Left ventricle myocardium inferior (tissue), 1 donor: ENCODE data around the gene HNRNPF. TPM values are rescaled to one million over a fixed set of nuclear protein-coding genes. Genes with fewer than 3 reads are reported as not detected.
"Not testable (repeated sequence)": the region's sequence is repeated elsewhere in the genome, so short reads cannot be mapped to it uniquely, and the experiment has no call there.

Experiments
- DNase-seq: peaks from one replicate; pipeline ENCODE4 v3.0.0-alpha.2; 2020
- H3K27ac ChIP-seq: fragments of 200-600 bp; replicated peaks from 2 replicates; pipeline ENCODE4 v1.8.0; 2021
- H3K27me3 ChIP-seq: fragments of 200-600 bp; 2 replicates; pipeline ENCODE4 v1.8.0; 2021; ENCODE audit warnings: low read depth
- H3K36me3 ChIP-seq: fragments of 200-600 bp; 2 replicates; pipeline ENCODE4 v1.8.0; 2021
- H3K4me1 ChIP-seq: fragments of 200-600 bp; 2 replicates; pipeline ENCODE4 v1.8.0; 2021
- H3K4me3 ChIP-seq: fragments of 200-600 bp; 2 replicates; pipeline ENCODE4 v1.8.0; 2021; ENCODE audit warnings: mild to moderate bottlenecking, moderate library complexity
- H3K9me3 ChIP-seq: fragments of 200-600 bp; replicated peaks from 2 replicates; pipeline ENCODE4 v1.8.0; 2021
- CTCF ChIP-seq: fragments of 200-600 bp; IDR thresholded peaks from 2 replicates; pipeline ENCODE4 v1.8.0; 2021; ENCODE audit warnings: antibody characterized with exemption, mild to moderate bottlenecking, borderline replicate concordance
- intact Hi-C: fragments of 100-400 bp; cut with micrococcal nuclease; formaldehyde crosslinking; loops from one replicate; pipeline ENCODE4 v1.11.0; 2022
- total RNA-seq: library from RNA; stranded (reverse); fragmentation: NEBNext Ultra II Directional; extraction: Animal tissue kit (Norgen Biotek cat#: 25700); gene quantifications from one replicate; pipeline ENCODE4 v1.2.1, GENCODE V29; 2021
- donor health status: DM: no; HTN: yes; CAD: no; lungs with severe emphysema.

HNRNPF gene
- total RNA-seq, 1 donor from 2014 or later = 70.5 TPM

GRCh38 chr10:43340619-43341018 is 68.4 kb downstream of the HNRNPF start:
- no peak for TF ChIP-seq CTCF
- Histone ChIP-seq H3K36me3 (no peaks in the 10 kb centered on the region), H3K4me1 (no peaks in the 10 kb centered on the region), H3K27me3 (peaks cover 67% of the 10 kb centered on the region), H3K9me3 (no peaks in the 10 kb centered on the region), H3K27ac (no peak overlapping the region), H3K4me3 (no peak overlapping the region)
- no peak for DNase-seq
- intact Hi-C loops = loop anchor here (10.0 kb wide), 1 partner anchor 46 kb away; no protein-coding TSS in a partner anchor

GRCh38 chr10:43340101-43340500 is 68.9 kb downstream of the HNRNPF start:
- no peaks in the 10 kb centered on the region for H3K36me3 ChIP-seq
- no peak overlapping the region for H3K4me3 ChIP-seq
- no peak for DNase-seq
- no peak for TF ChIP-seq CTCF
- H3K27me3 ChIP-seq = peaks cover 72% of the 10 kb centered on the region
- intact Hi-C loops = loop anchor here (10.0 kb wide), 1 partner anchor 45 kb away; no protein-coding TSS in a partner anchor
- H3K27ac ChIP-seq = no peak overlapping the region
- no peaks in the 10 kb centered on the region for H3K9me3 ChIP-seq
- no peaks in the 10 kb centered on the region for H3K4me1 ChIP-seq

- Histone ChIP-seq H3K27ac (no peak overlapping the region), H3K36me3 (no peaks in the 10 kb centered on the region), H3K27me3 (peaks cover 79% of the 10 kb centered on the region), H3K4me1 (no peaks in the 10 kb centered on the region), H3K9me3 (no peaks in the 10 kb centered on the region), H3K4me3 (no peak overlapping the region)
- no peak for TF ChIP-seq CTCF
- intact Hi-C loops = no loop called here
- no peak for DNase-seq
Measured at GRCh38 chr10:43339136-43339535, 69.8 kb downstream of the HNRNPF start.

- Histone ChIP-seq H3K36me3 (no peaks in the 10 kb centered on the region), H3K4me1 (no peaks in the 10 kb centered on the region), H3K27me3 (peaks cover 84% of the 10 kb centered on the region), H3K9me3 (no peaks in the 10 kb centered on the region), H3K4me3 (no peak overlapping the region), H3K27ac (no peak overlapping the region)
- intact Hi-C loops = no loop called here
- TF ChIP-seq CTCF = no peak
- DNase-seq = no peak
Measured at GRCh38 chr10:43338117-43338516, 70.9 kb downstream of the HNRNPF start.

- intact Hi-C loops, H3K4me3 ChIP-seq, DNase-seq, H3K27ac ChIP-seq, H3K9me3 ChIP-seq, H3K4me1 ChIP-seq, H3K36me3 ChIP-seq: not testable (repeated sequence)
- peaks cover 84% of the 10 kb centered on the region for H3K27me3 ChIP-seq
Measured at GRCh38 chr10:43337536-43337935, 71.5 kb downstream of the HNRNPF start.

GRCh38 chr10:43336641-43337318 is 72.2 kb downstream of the HNRNPF start:
- H3K4me1 ChIP-seq = no peaks in the 10 kb centered on the region
- no peaks in the 10 kb centered on the region for H3K36me3 ChIP-seq
- intact Hi-C loops = no loop called here
- TF ChIP-seq CTCF = no peak
- no peaks in the 10 kb centered on the region for H3K9me3 ChIP-seq
- DNase-seq = no peak
- H3K27me3 ChIP-seq = peaks cover 82% of the 10 kb centered on the region
- no peak overlapping the region for H3K4me3 ChIP-seq
- no peak overlapping the region for H3K27ac ChIP-seq
